ENCODE measurements around the gene PCNP.
"Not testable (repeated sequence)": the region's sequence is repeated elsewhere in the genome, so short reads cannot be mapped to it uniquely, and the experiment has no call there.

PCNP gene

GRCh38 chr3:101634591-101635196, 60.7 kb downstream of the PCNP start:
- no peak for DNase-seq

DNA sequence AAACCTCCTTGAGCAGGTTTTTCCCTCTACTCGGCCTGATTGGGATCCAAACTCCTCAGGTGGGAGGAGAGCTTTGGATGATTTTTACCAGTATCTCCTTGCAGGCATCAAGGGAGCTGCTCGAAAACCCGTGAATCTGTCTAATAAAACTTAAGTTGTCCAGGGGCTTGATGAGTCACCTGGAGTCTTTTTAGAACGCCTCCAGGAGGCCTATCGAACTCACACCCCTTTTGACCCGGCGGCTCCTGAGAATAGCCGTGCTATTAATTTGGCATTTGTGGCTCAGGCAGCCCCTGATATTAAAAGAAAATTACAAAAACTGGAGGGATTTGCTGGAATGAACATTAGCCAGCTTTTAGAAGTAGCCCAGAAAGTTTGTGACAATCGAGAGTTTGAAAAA, 61.4 kb downstream of the PCNP start:
- no peak for DNase-seq

- DNase-seq = peak; percentile 5
These were observed 62.2 kb downstream of the PCNP start for GRCh38 chr3:101635954-101636798.

GRCh38 chr3:101637451-101637850, 63.5 kb downstream of the PCNP start:
- DNase-seq = no peak

DNA sequence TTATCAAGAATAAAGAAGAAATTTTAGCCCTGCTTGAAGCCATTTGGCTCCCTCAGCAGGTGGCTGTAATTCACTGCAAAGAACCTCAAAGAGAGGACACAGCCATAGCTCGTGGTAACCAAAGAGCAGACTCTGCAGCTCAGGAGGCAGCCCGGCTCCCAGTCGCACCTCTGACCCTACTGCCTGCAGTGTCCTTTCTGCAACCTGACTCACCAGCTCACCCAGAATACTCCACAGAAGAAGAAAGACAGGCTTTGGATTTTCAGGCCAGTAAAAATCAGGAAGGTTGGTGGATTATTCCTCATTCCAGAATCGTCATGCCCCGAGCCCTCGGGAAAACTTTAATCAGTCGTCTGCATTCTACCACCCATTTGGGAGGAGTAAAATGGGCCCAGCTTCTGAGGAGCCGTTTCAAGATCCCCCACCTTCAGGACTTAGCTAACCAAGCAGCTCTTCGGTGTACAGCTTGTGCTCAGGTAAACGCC, 64.3 kb downstream of the PCNP start:
- DNase-seq = no peak

GRCh38 chr3:101639280-101639963, 65.4 kb downstream of the PCNP start:
- DNase-seq = no peak

DNA sequence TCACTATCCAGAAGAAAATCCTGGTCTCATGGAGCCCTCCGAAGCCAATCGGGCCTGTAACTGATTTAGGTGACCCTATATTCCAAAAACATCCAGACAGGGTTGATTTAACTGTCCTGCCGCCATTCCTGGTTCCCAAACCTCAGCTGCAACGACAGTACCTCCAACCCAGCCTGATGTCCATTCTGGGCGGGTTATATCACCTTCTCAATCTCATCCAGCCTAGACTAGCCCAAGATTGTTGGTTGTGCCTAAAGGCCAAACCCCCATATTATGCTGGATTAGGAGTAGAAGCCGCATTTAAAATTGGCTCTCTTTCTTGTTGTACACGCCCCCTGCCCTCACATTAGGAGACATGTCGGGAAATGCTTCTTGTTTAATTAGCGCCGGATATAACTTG, 66.3 kb downstream of the PCNP start:
- no peak for DNase-seq

DNA sequence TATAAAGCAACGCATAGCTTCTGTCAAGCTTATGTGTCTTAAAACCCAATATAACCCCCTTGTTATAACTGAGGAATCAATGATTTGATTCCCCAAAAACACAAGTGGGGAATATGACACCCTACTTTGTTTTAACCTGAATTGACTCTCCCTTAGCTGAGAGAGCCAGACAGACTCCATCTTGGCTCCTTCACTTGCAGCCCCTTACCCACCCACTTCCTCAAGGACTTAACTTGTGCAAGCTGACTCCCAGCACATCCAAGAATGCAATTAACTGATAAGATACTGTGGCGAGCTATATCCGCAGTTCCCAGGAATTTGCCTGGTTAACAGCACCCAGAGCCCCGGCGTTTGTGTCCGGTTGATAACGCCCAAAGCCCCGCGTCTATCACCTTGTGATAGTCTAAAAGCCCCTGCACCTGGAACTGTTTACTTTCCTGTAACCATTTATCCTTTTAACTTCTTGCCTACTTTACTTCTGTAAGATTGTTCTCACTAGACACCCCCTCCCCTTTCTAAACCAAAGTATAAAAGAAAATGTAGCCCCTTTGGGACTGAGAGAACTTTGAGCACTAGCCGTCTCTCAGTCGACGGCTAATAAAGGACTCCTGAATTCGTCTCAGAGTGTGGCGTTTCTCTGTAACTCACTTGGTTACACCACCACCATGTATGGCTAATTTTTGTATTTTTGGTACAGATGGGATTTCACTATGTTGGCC, 67.6 kb downstream of the PCNP start:
- not testable (repeated sequence) for DNase-seq

- no peak for DNase-seq
These were observed 68.5 kb downstream of the PCNP start for GRCh38 chr3:101642441-101642840.

GRCh38 chr3:101643009-101643844, 69.2 kb downstream of the PCNP start:
- no peak for DNase-seq
